ENCODE measurements around the gene TEX28.
"Not testable (repeated sequence)": the region's sequence is repeated elsewhere in the genome, so short reads cannot be mapped to it uniquely, and the experiment has no call there.

TEX28 gene

DNA sequence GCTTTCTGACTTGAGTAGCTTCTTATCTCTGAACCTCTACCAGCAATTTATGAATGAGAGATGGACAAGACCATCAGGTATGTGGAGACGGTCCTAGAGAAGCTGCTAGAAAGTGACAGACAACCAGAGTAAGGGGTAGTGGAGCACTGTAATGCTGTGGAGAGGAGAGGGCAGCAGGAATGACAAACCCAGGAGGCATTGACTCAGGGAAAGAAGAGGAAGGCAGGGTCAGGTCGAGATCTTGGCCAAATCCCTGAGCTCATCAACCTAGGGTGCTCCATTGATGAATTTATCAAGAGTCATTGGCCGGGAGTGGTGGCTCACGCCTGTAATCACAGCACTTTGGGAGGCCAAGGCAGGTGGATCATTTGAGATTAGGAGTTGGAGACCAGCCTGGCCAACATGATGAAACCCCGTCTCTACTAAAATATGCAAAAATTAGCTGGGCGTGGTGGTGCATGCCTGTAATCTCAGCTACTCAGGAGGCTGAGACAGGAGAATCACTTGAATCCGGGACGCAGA lies 54.9 kb downstream of the TEX28 start:
- not testable (repeated sequence) for H3K27ac Mint-ChIP-seq; H3K4me3 Mint-ChIP-seq; H3K36me3 Mint-ChIP-seq (ENCODE audit: low read depth); H3K9me3 Mint-ChIP-seq; H3K4me1 Mint-ChIP-seq; H3K27me3 Mint-ChIP-seq (ENCODE audit: low read depth)

GRCh38 chrX:154238939-154239559 lies 55.9 kb downstream of the TEX28 start:
- H3K27me3 Mint-ChIP-seq (ENCODE audit: low read depth); H3K9me3 Mint-ChIP-seq; H3K27ac Mint-ChIP-seq; H3K4me3 Mint-ChIP-seq; H3K36me3 Mint-ChIP-seq (ENCODE audit: low read depth); H3K4me1 Mint-ChIP-seq: not testable (repeated sequence)

DNA sequence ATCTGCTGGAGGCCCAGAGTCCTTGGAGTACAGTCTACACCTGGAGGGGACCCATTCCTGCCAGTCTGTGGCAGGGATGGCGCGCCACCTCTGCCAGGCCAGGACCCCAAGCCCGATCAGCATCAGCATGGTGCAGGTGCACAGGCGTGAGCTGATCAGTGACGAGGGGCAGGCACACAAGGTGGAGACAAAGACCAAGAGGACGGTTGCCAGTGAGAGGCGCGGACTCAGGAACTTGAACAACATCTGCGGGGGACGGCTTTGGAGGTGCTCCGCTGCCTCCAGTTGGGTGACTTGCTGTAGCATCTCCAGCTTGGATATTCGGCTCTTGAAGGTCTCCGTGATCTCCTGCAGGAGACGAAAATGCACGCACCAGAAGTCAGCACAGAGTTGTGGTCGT lies 61.3 kb downstream of the TEX28 start:
- H3K4me1 Mint-ChIP-seq; H3K27me3 Mint-ChIP-seq (ENCODE audit: low read depth); H3K9me3 Mint-ChIP-seq; H3K27ac Mint-ChIP-seq; H3K36me3 Mint-ChIP-seq (ENCODE audit: low read depth); H3K4me3 Mint-ChIP-seq: not testable (repeated sequence)

DNA sequence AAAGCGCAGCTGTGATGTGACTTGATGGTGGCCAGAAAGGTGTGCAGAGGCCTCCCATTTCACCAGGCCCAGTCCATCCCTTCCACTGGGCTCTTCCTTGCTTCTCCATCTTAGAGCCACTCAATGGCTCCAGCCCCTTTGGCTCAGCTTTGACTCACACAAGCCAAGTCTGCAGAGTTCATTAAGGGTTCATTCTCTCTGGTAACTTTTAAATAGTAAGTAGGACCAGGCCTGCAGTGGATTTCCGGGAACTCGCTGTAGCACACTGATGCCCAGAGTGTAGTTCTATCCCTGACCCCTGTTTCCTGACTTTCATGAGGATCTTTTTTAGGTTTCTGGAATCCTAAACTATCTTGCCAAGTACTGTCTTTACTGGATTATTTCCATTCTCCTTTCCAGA lies 63.5 kb downstream of the TEX28 start:
- not testable (repeated sequence) for H3K36me3 Mint-ChIP-seq (ENCODE audit: low read depth); H3K27me3 Mint-ChIP-seq (ENCODE audit: low read depth); H3K4me3 Mint-ChIP-seq; H3K4me1 Mint-ChIP-seq; H3K27ac Mint-ChIP-seq; H3K9me3 Mint-ChIP-seq

DNA sequence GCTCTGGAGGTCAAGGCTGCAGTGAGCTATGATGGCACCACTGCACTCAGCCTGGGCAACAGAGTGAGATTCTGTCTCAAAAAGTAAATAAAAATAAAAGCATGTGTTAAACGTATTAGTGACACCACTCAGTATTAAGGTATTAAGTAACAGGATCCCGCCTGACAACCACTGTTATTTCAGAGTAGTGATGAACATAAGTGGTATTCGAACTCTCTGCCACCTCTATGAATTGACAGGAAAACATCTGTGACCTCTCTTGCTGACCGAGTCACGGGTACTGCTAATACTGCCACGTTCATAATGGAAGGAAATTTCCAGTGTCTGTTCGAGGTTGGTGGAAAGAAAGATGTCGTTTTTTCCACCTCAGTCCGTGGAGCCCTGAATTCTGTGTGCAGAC lies 68.2 kb downstream of the TEX28 start:
- not testable (repeated sequence) for H3K4me1 Mint-ChIP-seq; H3K4me3 Mint-ChIP-seq; H3K36me3 Mint-ChIP-seq (ENCODE audit: low read depth); H3K27me3 Mint-ChIP-seq (ENCODE audit: low read depth); H3K27ac Mint-ChIP-seq; H3K9me3 Mint-ChIP-seq

GRCh38 chrX:154225292-154225691 lies 69.6 kb downstream of the TEX28 start:
- not testable (repeated sequence) for H3K4me1 Mint-ChIP-seq; H3K27ac Mint-ChIP-seq; H3K9me3 Mint-ChIP-seq; H3K36me3 Mint-ChIP-seq (ENCODE audit: low read depth); H3K4me3 Mint-ChIP-seq; H3K27me3 Mint-ChIP-seq (ENCODE audit: low read depth)
